ENCODE data around the gene RAB13.
A peak's percentile ranks its signal among the peaks of the same experiment; 100 is the strongest.

RAB13 gene

DNA sequence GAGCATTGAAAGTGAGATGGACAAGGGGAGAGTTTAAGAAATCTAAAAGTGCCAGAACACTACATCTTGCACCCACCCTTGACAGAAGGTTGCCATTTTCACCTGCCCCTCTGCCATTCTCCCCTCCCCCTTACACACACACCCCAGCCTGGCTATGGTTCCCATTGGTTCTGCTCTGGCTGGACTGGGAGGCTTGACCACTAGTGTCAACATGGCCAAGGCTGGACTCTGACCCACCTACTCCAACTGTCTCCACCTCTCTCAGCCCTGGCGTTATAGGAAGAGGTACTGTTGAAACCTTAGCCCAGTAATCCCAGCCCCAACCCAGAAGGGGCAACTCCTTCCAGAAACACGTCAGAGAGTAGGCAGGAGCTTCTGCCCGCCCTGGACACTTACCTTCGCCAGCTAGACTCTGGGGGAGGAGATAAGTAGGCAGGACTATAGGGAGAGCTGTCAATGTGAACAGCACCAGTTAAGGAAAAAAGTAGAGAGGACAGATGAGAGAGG is 32.2 kb downstream of the RAB13 start:
- H3K27me3 ChIP-seq (ENCODE audit: insufficient read depth, low read length, poor library complexity, severe bottlenecking): no peaks in the 10 kb centered on the region
- no peaks in the 10 kb centered on the region for H3K9me3 ChIP-seq (ENCODE audit: insufficient read depth, low read depth, low read length)
- no peak overlapping the region for H3K4me3 ChIP-seq (ENCODE audit: low read length, poor library complexity, severe bottlenecking)
- H3K9ac ChIP-seq (ENCODE audit: low read depth, low read length, poor library complexity, severe bottlenecking): no peak overlapping the region
- no peaks in the 10 kb centered on the region for H3K9me2 ChIP-seq (replicated peaks; ENCODE audit: low read depth, low read length)
- peaks cover 36% of the 10 kb centered on the region; the same call in 1 of the 2 replicates for H3K36me3 ChIP-seq (ENCODE audit: insufficient read depth, low read length)
- H3F3A ChIP-seq (ENCODE audit: low read depth): no peaks in the 10 kb centered on the region
- H3K79me2 ChIP-seq (ENCODE audit: insufficient read depth, low read length): peaks cover 59% of the 10 kb centered on the region
- H4K20me1 ChIP-seq (ENCODE audit: insufficient read depth, low read length, poor library complexity, severe bottlenecking): peaks cover 40% of the 10 kb centered on the region
- H3K4me2 ChIP-seq (ENCODE audit: low read depth, low read length, poor library complexity, severe bottlenecking): peak overlapping the region; percentile 46
- no peak for TF ChIP-seq EZH2phosphoT487 (IDR thresholded peaks at IDR 0.05; ENCODE audit: borderline replicate concordance)
- TF ChIP-seq, protein P1, sequence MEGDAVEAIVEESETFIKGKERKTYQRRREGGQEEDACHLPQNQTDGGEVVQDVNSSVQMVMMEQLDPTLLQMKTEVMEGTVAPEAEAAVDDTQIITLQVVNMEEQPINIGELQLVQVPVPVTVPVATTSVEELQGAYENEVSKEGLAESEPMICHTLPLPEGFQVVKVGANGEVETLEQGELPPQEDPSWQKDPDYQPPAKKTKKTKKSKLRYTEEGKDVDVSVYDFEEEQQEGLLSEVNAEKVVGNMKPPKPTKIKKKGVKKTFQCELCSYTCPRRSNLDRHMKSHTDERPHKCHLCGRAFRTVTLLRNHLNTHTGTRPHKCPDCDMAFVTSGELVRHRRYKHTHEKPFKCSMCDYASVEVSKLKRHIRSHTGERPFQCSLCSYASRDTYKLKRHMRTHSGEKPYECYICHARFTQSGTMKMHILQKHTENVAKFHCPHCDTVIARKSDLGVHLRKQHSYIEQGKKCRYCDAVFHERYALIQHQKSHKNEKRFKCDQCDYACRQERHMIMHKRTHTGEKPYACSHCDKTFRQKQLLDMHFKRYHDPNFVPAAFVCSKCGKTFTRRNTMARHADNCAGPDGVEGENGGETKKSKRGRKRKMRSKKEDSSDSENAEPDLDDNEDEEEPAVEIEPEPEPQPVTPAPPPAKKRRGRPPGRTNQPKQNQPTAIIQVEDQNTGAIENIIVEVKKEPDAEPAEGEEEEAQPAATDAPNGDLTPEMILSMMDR (conservative IDR thresholded peaks at IDR 0.05; ENCODE audit: low read length): no peak
- H3K4me1 ChIP-seq (ENCODE audit: insufficient read depth, low read length, poor library complexity, severe bottlenecking): peaks cover 41% of the 10 kb centered on the region
- no peak overlapping the region for H2AFZ ChIP-seq (ENCODE audit: low read length)

DNA sequence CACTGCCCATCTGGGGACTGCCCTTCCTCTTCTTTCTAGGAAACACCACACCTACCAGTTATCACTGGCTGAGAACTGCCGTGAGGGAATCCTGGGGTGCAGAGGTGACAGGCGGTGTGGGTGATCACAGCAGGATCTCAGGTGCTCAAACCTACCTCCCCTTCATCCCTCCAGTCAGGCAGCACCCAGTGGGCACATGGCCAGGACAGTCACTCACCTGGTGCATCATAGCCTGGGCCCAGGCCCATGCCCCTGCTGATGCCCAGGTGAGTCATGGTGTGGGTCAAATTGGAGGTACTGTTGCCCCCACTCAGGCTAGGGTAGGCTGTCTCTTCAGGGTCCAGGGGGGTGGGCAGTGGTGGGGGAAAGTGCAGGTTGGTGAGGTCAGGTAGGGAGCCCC is 34.3 kb downstream of the RAB13 start:
- H4K20me1 ChIP-seq (ENCODE audit: insufficient read depth, low read length, poor library complexity, severe bottlenecking): peaks cover 32% of the 10 kb centered on the region
- H3K9me2 ChIP-seq (replicated peaks; ENCODE audit: low read depth, low read length): no peaks in the 10 kb centered on the region

DNA sequence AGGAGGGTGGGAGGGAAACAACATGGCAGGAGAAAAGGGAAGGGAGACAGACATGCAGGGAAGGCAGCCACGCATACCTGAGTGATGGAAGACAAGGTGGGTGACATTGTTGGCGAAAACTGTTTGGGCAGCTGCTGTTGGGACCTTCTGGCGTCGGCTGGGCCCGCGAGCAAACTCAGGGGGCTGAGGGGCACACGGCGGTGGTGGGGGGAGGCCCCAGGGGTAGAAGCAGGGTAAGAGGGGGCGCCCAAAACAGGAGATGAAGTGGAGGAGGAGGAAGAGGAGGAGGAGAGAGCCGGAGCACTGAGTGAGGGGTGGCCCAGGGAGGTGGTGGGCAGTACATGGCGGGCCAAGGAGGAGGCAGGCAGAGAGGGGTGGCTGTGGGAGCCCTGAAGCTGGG is 35.0 kb downstream of the RAB13 start:
- no peak overlapping the region for H3K9ac ChIP-seq (ENCODE audit: low read depth, low read length, poor library complexity, severe bottlenecking)
- no peaks in the 10 kb centered on the region for H3K9me2 ChIP-seq (replicated peaks; ENCODE audit: low read depth, low read length)
- no peaks in the 10 kb centered on the region for H3F3A ChIP-seq (ENCODE audit: low read depth)
- H3K4me1 ChIP-seq (ENCODE audit: insufficient read depth, low read length, poor library complexity, severe bottlenecking): peaks cover 27% of the 10 kb centered on the region
- no peak overlapping the region for H3K4me2 ChIP-seq (ENCODE audit: low read depth, low read length, poor library complexity, severe bottlenecking)
- peaks cover 28% of the 10 kb centered on the region for H4K20me1 ChIP-seq (ENCODE audit: insufficient read depth, low read length, poor library complexity, severe bottlenecking)
- H2AFZ ChIP-seq (ENCODE audit: low read length): no peak overlapping the region
- peaks cover 53% of the 10 kb centered on the region; the same call in 1 of the 2 replicates for H3K36me3 ChIP-seq (ENCODE audit: insufficient read depth, low read length)
- TF ChIP-seq, protein P1 (conservative IDR thresholded peaks at IDR 0.05; ENCODE audit: low read length): no peak
- no peak for TF ChIP-seq EZH2phosphoT487 (IDR thresholded peaks at IDR 0.05; ENCODE audit: borderline replicate concordance)
- H3K9me3 ChIP-seq (ENCODE audit: insufficient read depth, low read depth, low read length): no peaks in the 10 kb centered on the region
- peaks cover 41% of the 10 kb centered on the region for H3K79me2 ChIP-seq (ENCODE audit: insufficient read depth, low read length)
- no peaks in the 10 kb centered on the region for H3K27me3 ChIP-seq (ENCODE audit: insufficient read depth, low read length, poor library complexity, severe bottlenecking)
- no peak overlapping the region for H3K4me3 ChIP-seq (ENCODE audit: low read length, poor library complexity, severe bottlenecking)

More for the DNA sequence above, 34.3 kb downstream of the RAB13 start:
- Histone ChIP-seq H3K4me2 (ENCODE audit: low read depth, low read length, poor library complexity, severe bottlenecking) (no peak overlapping the region), H2AFZ (ENCODE audit: low read length) (no peak overlapping the region), H3F3A (ENCODE audit: low read depth) (no peaks in the 10 kb centered on the region), H3K36me3 (ENCODE audit: insufficient read depth, low read length) (peaks cover 53% of the 10 kb centered on the region; the same call in 1 of the 2 replicates), H3K4me3 (ENCODE audit: low read length, poor library complexity, severe bottlenecking) (no peak overlapping the region), H3K27me3 (ENCODE audit: insufficient read depth, low read length, poor library complexity, severe bottlenecking) (no peaks in the 10 kb centered on the region), H3K79me2 (ENCODE audit: insufficient read depth, low read length) (peaks cover 47% of the 10 kb centered on the region), H3K4me1 (ENCODE audit: insufficient read depth, low read length, poor library complexity, severe bottlenecking) (peaks cover 32% of the 10 kb centered on the region), H3K9me3 (ENCODE audit: insufficient read depth, low read depth, low read length) (no peaks in the 10 kb centered on the region), H3K9ac (ENCODE audit: low read depth, low read length, poor library complexity, severe bottlenecking) (no peak overlapping the region)
- TF ChIP-seq EZH2phosphoT487 (IDR thresholded peaks at IDR 0.05; ENCODE audit: borderline replicate concordance): no peak
- TF ChIP-seq, protein P1 (conservative IDR thresholded peaks at IDR 0.05; ENCODE audit: low read length): no peak
